ENCODE measurements around the gene GIGYF2. TPM values are rescaled to one million over a fixed set of nuclear protein-coding genes. Genes with fewer than 3 reads are reported as not detected.
A peak's percentile ranks its signal among the peaks of the same experiment; 100 is the strongest.

The GIGYF2 gene
- polyA plus RNA-seq, 2 of the 4 experiments (the other 2 are of a cell fraction): 31.2 to 46.3 TPM

GRCh38 chr2:232898592-232899543 is 201.7 kb downstream of the GIGYF2 start:
- CTCF ChIA-PET: interaction anchor here (0.5 to 2.4 kb wide), 4 partner anchors 12 to 652 kb away, joined by 3 to 10 read pairs (median 4); no protein-coding TSS in a partner anchor
- no peak for ATAC-seq

GRCh38 chr2:232900811-232901735 is 203.9 kb downstream of the GIGYF2 start:
- no peak for FAIRE-seq
- no peak overlapping the region for H3K4me3 ChIP-seq
- WGBS (ENCODE audit: missing lambda C conversion rate): 86% methylated on average over 39 of the region's 43 CpGs
- DNase-seq (ENCODE audit: low read depth in 1 of 2, low spot score in 1 of 2): no peak
- TF ChIP-seq ATOH8 (CRISPR knock-in tag; IDR thresholded peaks at IDR 0.05; ENCODE audit: low read depth) (no peak), EHF (CRISPR knock-in tag; IDR thresholded peaks at IDR 0.05) (no peak), TFCP2L1 (CRISPR knock-in tag; IDR thresholded peaks at IDR 0.05) (no peak), TP53 (CRISPR knock-in tag; IDR thresholded peaks at IDR 0.05) (no peak), MAZ (IDR thresholded peaks at IDR 0.05; ENCODE audit: borderline replicate concordance, low read depth, low read length) (no peak), FOSL2 (IDR thresholded peaks at IDR 0.05) (no peak), FOSL2 (CRISPR knock-in tag; IDR thresholded peaks at IDR 0.05) (no peak), JUNB (IDR thresholded peaks at IDR 0.05) (no peak), RARB (CRISPR knock-in tag; IDR thresholded peaks at IDR 0.05) (no peak), ZSCAN20 (CRISPR knock-in tag; IDR thresholded peaks at IDR 0.05) (no peak), ELK1 (IDR thresholded peaks at IDR 0.05; ENCODE audit: low read depth, low read length) (no peak), HMGXB4 (CRISPR knock-in tag; IDR thresholded peaks at IDR 0.05; ENCODE audit: borderline replicate concordance) (no peak), HDAC2 (IDR thresholded peaks at IDR 0.05) (no peak), POLR2A (IDR thresholded peaks at IDR 0.05; ENCODE audit: low read length) (no peak)
- H3K27ac ChIP-seq: peak overlapping the region; percentile 93 to 99
- ChIA-PET CTCF (interaction anchor here (0.8 to 1.2 kb wide), 5 partner anchors 25 to 350 kb away, joined by 3 to 4 read pairs (median 3); partner anchors contain the start of gene ATG16L1), POLR2A (interaction anchor here (1.0 kb wide), 2 partner anchors 79 to 350 kb away, joined by 3 read pairs; partner anchors contain the start of gene ATG16L1)
- H3K4me1 ChIP-seq: peaks cover 23% of the 10 kb centered on the region
- ATAC-seq: no peak; a peak in 2 of 6 replicates
- H3K4me2 ChIP-seq: peak overlapping the region; percentile 88
- no peaks in the 10 kb centered on the region for H3K9me3 ChIP-seq

More at GRCh38 chr2:232898592-232899543, 201.7 kb downstream of the GIGYF2 start:
- Histone ChIP-seq H3K9me3 (no peaks in the 10 kb centered on the region), H3K4me3 (no peak overlapping the region), H3K27ac (0 out of 6 replicates have a peak overlapping the region, but pooled peaks of 1 of the 2 experiments have one; percentile 51), H3K4me2 (no peak overlapping the region), H3K4me1 (peaks cover 23% of the 10 kb centered on the region)
- WGBS (ENCODE audit: missing lambda C conversion rate): 87% methylated on average over 18 of the region's 18 CpGs
- POLR2A ChIA-PET: no interaction called here
- TF ChIP-seq ZNF302 (CRISPR knock-in tag; IDR thresholded peaks at IDR 0.05) (no peak), RNF2 (IDR thresholded peaks at IDR 0.05; ENCODE audit: borderline replicate concordance, low read depth) (no peak), CBX2 (IDR thresholded peaks at IDR 0.05; ENCODE audit: borderline replicate concordance, low read depth) (no peak), FOXS1 (CRISPR knock-in tag; IDR thresholded peaks at IDR 0.05) (no peak), ESRRA (IDR thresholded peaks at IDR 0.05; ENCODE audit: borderline replicate concordance, low read length) (no peak), CEBPB (IDR thresholded peaks at IDR 0.05) (no peak), JUN (IDR thresholded peaks at IDR 0.05) (no peak), HDAC2 (IDR thresholded peaks at IDR 0.05) (no peak), PHF8 (IDR thresholded peaks at IDR 0.05; ENCODE audit: borderline replicate concordance, low read depth) (no peak), ZC3H11A (IDR thresholded peaks at IDR 0.05) (no peak), HOXA7 (CRISPR knock-in tag; IDR thresholded peaks at IDR 0.05) (no peak), POLR2AphosphoS2 (conservative IDR thresholded peaks at IDR 0.05; ENCODE audit: low read length) (no peak), FOSL2 (IDR thresholded peaks at IDR 0.05) (no peak), FOSL2 (CRISPR knock-in tag; IDR thresholded peaks at IDR 0.05) (no peak)
- DNase-seq (ENCODE audit: low read depth in 1 of 2, low spot score in 1 of 2): peak in 1 of 2 experiments; percentile 37
- no peak for FAIRE-seq

Measured in A549 (cell line).